ENCODE data around the gene LRTM2.

The LRTM2 gene

GRCh38 chr12:1880153-1880845, 59.9 kb downstream of the LRTM2 start:
- no peak overlapping the region for H3K27ac ChIP-seq (replicated peaks)
- no peaks in the 10 kb centered on the region for H3K27me3 ChIP-seq (ENCODE audit: insufficient read depth, poor library complexity, severe bottlenecking)
- DNase-seq (ENCODE audit: low read depth in 1 of 2, low spot score in 1 of 2) = no peak
- H3K4me3 ChIP-seq (replicated peaks; ENCODE audit: insufficient read depth, low read length) = no peak overlapping the region
- TF ChIP-seq GABPA (IDR thresholded peaks at IDR 0.05; ENCODE audit: low read depth) = no peak
- no peak for TF ChIP-seq POLR2AphosphoS5 (IDR thresholded peaks at IDR 0.05; ENCODE audit: low read depth)
- no peak for TF ChIP-seq CTCF (IDR thresholded peaks at IDR 0.05; ENCODE audit: insufficient read depth, low read length)
- TF ChIP-seq REST (IDR thresholded peaks at IDR 0.05; ENCODE audit: insufficient replicate concordance, low read depth) = no peak
- no peak for TF ChIP-seq SPI1 (IDR thresholded peaks at IDR 0.05; ENCODE audit: borderline replicate concordance, low read depth)

DNA sequence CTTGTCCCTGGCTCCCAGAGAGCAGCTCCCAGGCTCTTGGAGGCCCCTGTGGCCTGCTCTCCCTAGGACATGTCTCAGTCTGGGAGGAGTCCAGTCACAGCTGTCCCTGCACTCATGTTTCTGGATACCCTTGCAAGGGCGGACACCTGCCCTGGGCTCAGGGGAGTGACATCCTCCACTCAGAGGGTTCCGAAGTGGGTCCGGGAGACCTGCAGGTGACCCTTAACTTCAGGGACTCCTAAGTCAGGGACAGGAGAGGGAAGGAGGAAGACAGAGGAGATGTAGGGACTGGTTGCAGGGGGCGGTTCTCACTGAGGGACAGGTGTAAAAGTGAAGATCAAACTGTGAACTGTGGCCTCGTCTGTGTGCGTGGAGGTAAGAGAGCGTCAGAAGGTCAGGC, 60.5 kb downstream of the LRTM2 start:
- TF ChIP-seq GABPA (IDR thresholded peaks at IDR 0.05; ENCODE audit: low read depth) = no peak
- no peak for TF ChIP-seq REST (IDR thresholded peaks at IDR 0.05; ENCODE audit: insufficient replicate concordance, low read depth)
- TF ChIP-seq CTCF (IDR thresholded peaks at IDR 0.05; ENCODE audit: insufficient read depth, low read length) = no peak
- no peak for TF ChIP-seq POLR2AphosphoS5 (IDR thresholded peaks at IDR 0.05; ENCODE audit: low read depth)
- TF ChIP-seq SPI1 (IDR thresholded peaks at IDR 0.05; ENCODE audit: borderline replicate concordance, low read depth) = no peak
- Histone ChIP-seq H3K27me3 (ENCODE audit: insufficient read depth, poor library complexity, severe bottlenecking) (no peaks in the 10 kb centered on the region), H3K4me3 (replicated peaks; ENCODE audit: insufficient read depth, low read length) (no peak overlapping the region), H3K27ac (replicated peaks) (no peak overlapping the region)
- no peak for DNase-seq (ENCODE audit: low read depth in 1 of 2, low spot score in 1 of 2)

GRCh38 chr12:1881301-1881700, 60.9 kb downstream of the LRTM2 start:
- H3K27me3 ChIP-seq (ENCODE audit: insufficient read depth, poor library complexity, severe bottlenecking) = no peaks in the 10 kb centered on the region
- DNase-seq (ENCODE audit: low read depth in 1 of 2, low spot score in 1 of 2) = no peak
- TF ChIP-seq SPI1 (IDR thresholded peaks at IDR 0.05; ENCODE audit: borderline replicate concordance, low read depth) (no peak), POLR2AphosphoS5 (IDR thresholded peaks at IDR 0.05; ENCODE audit: low read depth) (no peak), GABPA (IDR thresholded peaks at IDR 0.05; ENCODE audit: low read depth) (no peak), CTCF (IDR thresholded peaks at IDR 0.05; ENCODE audit: insufficient read depth, low read length) (no peak), REST (IDR thresholded peaks at IDR 0.05; ENCODE audit: insufficient replicate concordance, low read depth) (no peak)
- no peak overlapping the region for H3K4me3 ChIP-seq (replicated peaks; ENCODE audit: insufficient read depth, low read length)
- no peak overlapping the region for H3K27ac ChIP-seq (replicated peaks)

Measured in HL-60 (cell line).